Glomerular visceral epithelial cell (primary cell): ENCODE measurements around the gene CDK6.
A peak's percentile ranks its signal among the peaks of the same experiment; 100 is the strongest.

Experiments used
- DNase-seq: peaks from one replicate; pipeline ENCODE4 v3.0.0-alpha.2; 2016; ENCODE audit errors: extremely low spot score

The CDK6 gene

GRCh38 chr7:92708111-92709042 lies 128.0 kb downstream of the CDK6 start:
- no peak for DNase-seq

GRCh38 chr7:92707435-92707834 lies 128.9 kb downstream of the CDK6 start:
- DNase-seq, result no peak

GRCh38 chr7:92706563-92706962 lies 129.8 kb downstream of the CDK6 start:
- no peak for DNase-seq

- peak; percentile 44 for DNase-seq
Observed at GRCh38 chr7:92705831-92706230, 130.5 kb downstream of the CDK6 start.

- no peak for DNase-seq
Observed at GRCh38 chr7:92704858-92705257, 131.5 kb downstream of the CDK6 start.

- DNase-seq, result no peak
Observed at GRCh38 chr7:92702535-92702934, 133.8 kb downstream of the CDK6 start.

GRCh38 chr7:92699966-92700514 lies 136.3 kb downstream of the CDK6 start:
- no peak for DNase-seq

- DNase-seq, result peak; percentile 45
Observed at GRCh38 chr7:92699560-92699959, 136.8 kb downstream of the CDK6 start.

GRCh38 chr7:92698237-92698841 lies 138.0 kb downstream of the CDK6 start:
- DNase-seq, result peak; percentile 92

GRCh38 chr7:92697414-92697813 lies 139.0 kb downstream of the CDK6 start:
- DNase-seq, result no peak

GRCh38 chr7:92697012-92697411 lies 139.4 kb downstream of the CDK6 start:
- DNase-seq, result no peak

GRCh38 chr7:92696584-92696983 lies 139.8 kb downstream of the CDK6 start:
- DNase-seq, result no peak

- peak; percentile 87 for DNase-seq
Observed at GRCh38 chr7:92695308-92696261, 140.8 kb downstream of the CDK6 start.

GRCh38 chr7:92694211-92694610 lies 142.2 kb downstream of the CDK6 start:
- no peak for DNase-seq

GRCh38 chr7:92693519-92693918 lies 142.9 kb downstream of the CDK6 start:
- DNase-seq, result no peak

- DNase-seq, result peak; percentile 59
Observed at GRCh38 chr7:92691578-92691977, 144.8 kb downstream of the CDK6 start.

- DNase-seq, result no peak
Observed at GRCh38 chr7:92685136-92686042, 151.0 kb downstream of the CDK6 start.

GRCh38 chr7:92684274-92684673 lies 152.1 kb downstream of the CDK6 start:
- no peak for DNase-seq

GRCh38 chr7:92682903-92683539 lies 153.4 kb downstream of the CDK6 start:
- no peak for DNase-seq

GRCh38 chr7:92682330-92682729 lies 154.0 kb downstream of the CDK6 start:
- DNase-seq, result no peak
